Pancreas (tissue), 10 donors: ENCODE results near the gene CATSPER4. TPM values are rescaled to one million over a fixed set of nuclear protein-coding genes. Genes with fewer than 3 reads are reported as not detected.

Experiments
- ATAC-seq, 4 donors: fragments of 200-7000 bp; cut with Tn5 transposase; one replicate each; pipeline versions ENCODE4 v1.8.0 to v1.9.1; 2020; ENCODE audit warnings: mild to moderate bottlenecking in 4 of 4, moderate library complexity in 4 of 4
- DNase-seq, 6 donors: peaks; one replicate each; pipeline ENCODE4 v3.0.0-alpha.2; 2020
- FAIRE-seq: peaks from 2 replicates; lab custom pipeline; 2012; peaks lifted over from hg19 to GRCh38; lab: Jason Lieb, UNC
- H3K27ac ChIP-seq, 4 donors: fragments of 200-600 bp; sonication (generic); 1 replicate in 3 of 4; 2 replicates in 1 of 4; pipeline versions ENCODE4 v1.5.0 to v1.8.0; 2020
- H3K27me3 ChIP-seq, 4 donors: fragments of 200-600 bp; one replicate each; pipeline ENCODE4 v1.8.0; 2021
- H3K36me3 ChIP-seq, 3 donors: fragments of 200-600 bp; sonication (generic) in 1 of 3; one replicate each; pipeline versions ENCODE4 v1.5.0 to v1.8.0; 2020 to 2021
- H3K4me1 ChIP-seq, 3 donors: fragments of 200-600 bp; one replicate each; pipeline ENCODE4 v1.8.0; 2021
- H3K4me3 ChIP-seq, 4 donors: fragments of 200-600 bp; sonication (generic) in 2 of 4; one replicate each; pipeline versions ENCODE4 v1.5.0 to v1.8.0; 2020 to 2021
- H3K9me3 ChIP-seq, 4 donors: fragments of 200-600 bp; one replicate each; pipeline ENCODE4 v1.8.0; 2021
- CTCF ChIP-seq, 4 donors: fragments of 200-600 bp; sonication (generic) in 3 of 4; IDR thresholded peaks; one replicate each; pipeline versions ENCODE4 v1.5.0 to v1.8.0; 2021; ENCODE audit warnings: antibody characterized with exemption in 4 of 4
- WGBS, 2 donors: extraction: QIAGEN DNeasy Blood & Tissue Kit; methylation state at CpG; one replicate each; pipeline ENCODE4 v1.1.7; 2013; 5-methylcytosine and 5-hydroxymethylcytosine counted together
- intact Hi-C, 3 donors: fragments of 100-400 bp; cut with DNase I; formaldehyde crosslinking; loops; one replicate each; pipeline versions ENCODE4 v1.11.1 to v1.14.2; 2022
- polyA plus RNA-seq, 2 donors: library from polyadenylated mRNA; stranded (reverse); fragments of 200-250 nt; gene quantifications; one replicate each; pipeline ENCODE4 v1.2.3, GENCODE V29; 2013
- total RNA-seq, 6 donors: library from RNA; stranded (reverse); fragmentation: NEBNext Ultra II Directional in 4 of 6; extraction: Animal tissue kit (Norgen Biotek cat#: 25700) in 4 of 6; gene quantifications; one replicate each; pipeline versions ENCODE4 v1.2.1 to v1.2.4, GENCODE V29; 2021 to 2023
- donor health status: healthy with polysubstance abuse.
- donor health status: DM: no; HTN: no; CAD: no; lungs with moderate emphysema.
- donor health status: DM: no; HTN: no; CAD: no.
- donor health status: control.
- donor health status: control.
- donor health status: Bipolar disorder and iron deficiency.
- donor health status: DM: yes; HTN: yes; CAD: no.
- donor health status: DM: no; HTN: no; CAD: no.
- donor health status: DM: no; HTN: no; CAD: no.
- donor health status: DM: yes; HTN: yes; CAD: no.

The CATSPER4 gene
- total and polyA plus RNA-seq, 8 donors: 0.09 TPM; not detected in 7

GRCh38 chr1:26182383-26182696 is 8.1 kb upstream of the CATSPER4 start:
- no peak for TF ChIP-seq CTCF (IDR thresholded peaks at IDR 0.05)
- 81 to 86% methylated on average over 7 of the region's 7 CpGs for WGBS, 2 donors
- no peak overlapping the region for H3K4me3 ChIP-seq
- DNase-seq (no peak), FAIRE-seq (no peak), ATAC-seq (no peak)
- H3K36me3 ChIP-seq: peaks cover 0 to 40% (median 0%) of the 10 kb centered on the region in 3 donors
- H3K9me3 ChIP-seq: no peaks in the 10 kb centered on the region
- H3K27me3 ChIP-seq: no peaks in the 10 kb centered on the region
- H3K27ac ChIP-seq: no peak overlapping the region
- peaks cover 5 to 8% (median 6%) of the 10 kb centered on the region in 3 donors for H3K4me1 ChIP-seq
- intact Hi-C loops: no loop called here

- H3K9me3 ChIP-seq: no peaks in the 10 kb centered on the region
- no peaks in the 10 kb centered on the region for H3K4me1 ChIP-seq
- 91 to 93% methylated on average over 7 of the region's 7 CpGs for WGBS, 2 donors
- FAIRE-seq (no peak), ATAC-seq (no peak), DNase-seq (peak in 1 of 6 donors; percentile 57)
- H3K4me3 ChIP-seq: no peak overlapping the region
- peaks cover 0 to 40% (median 0%) of the 10 kb centered on the region in 3 donors for H3K36me3 ChIP-seq
- no peak for TF ChIP-seq CTCF (IDR thresholded peaks at IDR 0.05)
- intact Hi-C loops: no loop called here
- H3K27ac ChIP-seq: no peak overlapping the region
- H3K27me3 ChIP-seq: no peaks in the 10 kb centered on the region
Observed at GRCh38 chr1:26184086-26184485, 6.3 kb upstream of the CATSPER4 start.

- FAIRE-seq (no peak), DNase-seq (no peak), ATAC-seq (no peak)
- peaks cover 0 to 40% (median 0%) of the 10 kb centered on the region in 3 donors for H3K36me3 ChIP-seq
- intact Hi-C loops: no loop called here
- no peak overlapping the region for H3K4me3 ChIP-seq
- H3K9me3 ChIP-seq: no peaks in the 10 kb centered on the region
- 97 to 98% methylated on average over 21 of the region's 21 CpGs for WGBS, 2 donors
- no peaks in the 10 kb centered on the region for H3K4me1 ChIP-seq
- TF ChIP-seq CTCF (IDR thresholded peaks at IDR 0.05): no peak
- H3K27ac ChIP-seq: no peak overlapping the region
- no peaks in the 10 kb centered on the region for H3K27me3 ChIP-seq
Observed at GRCh38 chr1:26184883-26185282, 5.5 kb upstream of the CATSPER4 start.

- TF ChIP-seq CTCF (IDR thresholded peaks at IDR 0.05): no peak
- no peak for FAIRE-seq
Observed at GRCh38 chr1:26187882-26188281, 2.5 kb upstream of the CATSPER4 start.

GRCh38 chr1:26188477-26188876 is 1.9 kb upstream of the CATSPER4 start:
- ATAC-seq: no peak
- Histone ChIP-seq H3K4me1 (no peaks in the 10 kb centered on the region), H3K9me3 (no peaks in the 10 kb centered on the region), H3K4me3 (no peak overlapping the region), H3K27ac (no peak overlapping the region), H3K27me3 (no peaks in the 10 kb centered on the region), H3K36me3 (peaks cover 0 to 14% (median 0%) of the 10 kb centered on the region in 3 donors)
- DNase-seq: no peak
- TF ChIP-seq CTCF (IDR thresholded peaks at IDR 0.05): no peak
- FAIRE-seq: no peak
- intact Hi-C loops: no loop called here
- 96% methylated on average over 8 of the region's 8 CpGs for WGBS, 2 donors

More at GRCh38 chr1:26187882-26188281, 2.5 kb upstream of the CATSPER4 start:
- Histone ChIP-seq H3K4me3 (no peak overlapping the region), H3K4me1 (no peaks in the 10 kb centered on the region), H3K27me3 (no peaks in the 10 kb centered on the region), H3K9me3 (no peaks in the 10 kb centered on the region), H3K36me3 (peaks cover 0 to 20% (median 0%) of the 10 kb centered on the region in 3 donors), H3K27ac (no peak overlapping the region)
- intact Hi-C loops: no loop called here
- ATAC-seq: no peak
- no peak for DNase-seq
- 94 to 96% methylated on average over 6 of the region's 6 CpGs for WGBS, 2 donors
